Smooth muscle cell (in vitro differentiated cells): Measurements from ENCODE around the gene ZNF213. TPM values are rescaled to one million over a fixed set of nuclear protein-coding genes. Genes with fewer than 3 reads are reported as not detected.

Source experiments
- DNase-seq: peaks from one replicate; lab custom pipeline; 2025; ENCODE audit not compliant: unreplicated experiment; lab: John Stamatoyannopoulos, UW
- H2AFZ ChIP-seq: fragments of 200-600 bp; sonication (generic); 2 replicates; pipeline ENCODE4 v1.6.0; 2016; ENCODE audit warnings: antibody characterized with exemption, low read depth, mild to moderate bottlenecking
- H3F3A ChIP-seq: fragments of 200-600 bp; sonication (generic); 2 replicates; pipeline ENCODE4 v1.6.0; 2017; ENCODE audit warnings: antibody characterized with exemption, low read depth
- H3K27ac ChIP-seq: fragments of 200-600 bp; sonication (generic); 2 replicates; pipeline ENCODE4 v1.5.1; 2016; ENCODE audit warnings: low read depth, mild to moderate bottlenecking
- H3K27me3 ChIP-seq: fragments of 200-600 bp; sonication (generic); 2 replicates; pipeline ENCODE4 v1.6.1; 2016; ENCODE audit warnings: low read depth, mild to moderate bottlenecking
- H3K36me3 ChIP-seq: fragments of 200-600 bp; sonication (generic); 2 replicates; pipeline ENCODE4 v1.5.1; 2016; ENCODE audit warnings: low read depth
- H3K4me1 ChIP-seq: fragments of 200-600 bp; sonication (generic); 2 replicates; pipeline ENCODE4 v1.5.1; 2016; ENCODE audit warnings: low read depth
- H3K4me2 ChIP-seq: fragments of 200-600 bp; sonication (generic); 2 replicates; pipeline ENCODE4 v1.6.0; 2016; ENCODE audit warnings: mild to moderate bottlenecking
- H3K4me3 ChIP-seq: fragments of 200-600 bp; sonication (generic); 2 replicates; pipeline ENCODE4 v1.5.1; 2016; ENCODE audit warnings: mild to moderate bottlenecking
- H3K79me2 ChIP-seq: fragments of 200-600 bp; sonication (generic); 2 replicates; pipeline ENCODE4 v1.6.0; 2016; ENCODE audit warnings: low read depth, mild to moderate bottlenecking
- H3K9ac ChIP-seq: fragments of 200-600 bp; sonication (generic); 2 replicates; pipeline ENCODE4 v1.6.0; 2016; ENCODE audit warnings: low read depth
- H3K9me3 ChIP-seq: fragments of 200-600 bp; sonication (generic); replicated peaks from 2 replicates; pipeline ENCODE4 v1.5.1; 2016; ENCODE audit warnings: low read depth
- H4K20me1 ChIP-seq: fragments of 200-600 bp; sonication (generic); 2 replicates; pipeline ENCODE4 v1.6.0; 2016; ENCODE audit warnings: low read depth
- WGBS: methylation state at CpG from one replicate; pipeline ENCODE4 v1.1.7; 2016; ENCODE audit warnings: low lambda C conversion rate; 5-methylcytosine and 5-hydroxymethylcytosine counted together
- polyA plus RNA-seq: library from polyadenylated mRNA; unstranded; fragments of >200 nt; fragmentation: Nextera tagmentation; extraction: Ambion mirVana; gene quantifications from 2 replicates; pipeline ENCODE4 v1.2.1, GENCODE V29; 2016
- total RNA-seq: library from RNA; depleted of rRNA; stranded (reverse); fragments of >200 nt; gene quantifications from 2 replicates; pipeline ENCODE4 v1.2.3, GENCODE V29; 2014
- TF ChIP-seq, protein P1 (sequence below): fragments of 200-600 bp; sonication (generic); IDR thresholded peaks from 2 replicates; pipeline ENCODE4 v1.5.1; 2017; ENCODE audit warnings: borderline replicate concordance, mild to moderate bottlenecking, antibody characterized with exemption; ENCODE audit not compliant: insufficient read depth, poor library complexity, severe bottlenecking

Gene ZNF213
- total and polyA plus RNA-seq, 2 experiments from 2014 or later, result 9.2 to 9.6 TPM

DNA sequence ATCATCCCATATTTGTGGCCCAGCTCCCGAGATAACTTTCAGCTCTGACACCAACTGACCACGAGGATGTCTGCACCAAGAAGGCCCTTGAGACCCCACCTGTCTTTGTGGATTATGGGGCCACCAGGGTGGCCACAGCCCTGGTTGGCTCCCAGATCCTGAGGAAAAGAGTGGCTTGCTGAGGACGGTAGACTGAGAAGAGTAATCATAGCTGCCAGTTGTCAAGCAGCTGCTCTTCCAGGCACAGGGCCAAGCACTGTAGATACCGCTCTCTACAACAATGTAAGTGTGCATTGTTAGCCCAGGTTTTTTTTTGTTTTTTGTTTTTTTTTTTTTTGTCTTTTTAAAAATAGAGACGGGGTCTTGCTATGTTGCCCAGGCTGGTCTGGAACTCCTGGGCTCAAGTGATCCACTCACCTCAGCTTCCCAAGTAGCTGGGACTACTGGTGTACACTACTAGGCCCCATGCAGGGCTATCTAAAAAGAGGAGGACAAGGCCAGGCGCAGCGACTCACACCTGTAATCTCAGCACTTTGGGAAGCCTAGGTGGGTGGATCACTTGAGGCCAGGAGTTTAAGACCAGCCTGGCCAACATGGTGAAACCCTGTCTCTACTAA lies 12.9 kb upstream of the ZNF213 start:
- Histone ChIP-seq H3K9me3 (no peaks in the 10 kb centered on the region), H3K4me2 (no peak overlapping the region), H3K4me1 (peaks cover 4% of the 10 kb centered on the region), H3K27me3 (no peaks in the 10 kb centered on the region), H2AFZ (no peak overlapping the region), H3F3A (peaks cover 8% of the 10 kb centered on the region), H3K79me2 (no peaks in the 10 kb centered on the region), H3K27ac (no peak overlapping the region), H4K20me1 (no peaks in the 10 kb centered on the region), H3K4me3 (no peak overlapping the region), H3K9ac (no peak overlapping the region), H3K36me3 (no peaks in the 10 kb centered on the region)
- TF ChIP-seq, protein P1, sequence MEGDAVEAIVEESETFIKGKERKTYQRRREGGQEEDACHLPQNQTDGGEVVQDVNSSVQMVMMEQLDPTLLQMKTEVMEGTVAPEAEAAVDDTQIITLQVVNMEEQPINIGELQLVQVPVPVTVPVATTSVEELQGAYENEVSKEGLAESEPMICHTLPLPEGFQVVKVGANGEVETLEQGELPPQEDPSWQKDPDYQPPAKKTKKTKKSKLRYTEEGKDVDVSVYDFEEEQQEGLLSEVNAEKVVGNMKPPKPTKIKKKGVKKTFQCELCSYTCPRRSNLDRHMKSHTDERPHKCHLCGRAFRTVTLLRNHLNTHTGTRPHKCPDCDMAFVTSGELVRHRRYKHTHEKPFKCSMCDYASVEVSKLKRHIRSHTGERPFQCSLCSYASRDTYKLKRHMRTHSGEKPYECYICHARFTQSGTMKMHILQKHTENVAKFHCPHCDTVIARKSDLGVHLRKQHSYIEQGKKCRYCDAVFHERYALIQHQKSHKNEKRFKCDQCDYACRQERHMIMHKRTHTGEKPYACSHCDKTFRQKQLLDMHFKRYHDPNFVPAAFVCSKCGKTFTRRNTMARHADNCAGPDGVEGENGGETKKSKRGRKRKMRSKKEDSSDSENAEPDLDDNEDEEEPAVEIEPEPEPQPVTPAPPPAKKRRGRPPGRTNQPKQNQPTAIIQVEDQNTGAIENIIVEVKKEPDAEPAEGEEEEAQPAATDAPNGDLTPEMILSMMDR, result no peak
- no peak for DNase-seq
- WGBS, result 96% methylated on average over 7 of the region's 7 CpGs

DNA sequence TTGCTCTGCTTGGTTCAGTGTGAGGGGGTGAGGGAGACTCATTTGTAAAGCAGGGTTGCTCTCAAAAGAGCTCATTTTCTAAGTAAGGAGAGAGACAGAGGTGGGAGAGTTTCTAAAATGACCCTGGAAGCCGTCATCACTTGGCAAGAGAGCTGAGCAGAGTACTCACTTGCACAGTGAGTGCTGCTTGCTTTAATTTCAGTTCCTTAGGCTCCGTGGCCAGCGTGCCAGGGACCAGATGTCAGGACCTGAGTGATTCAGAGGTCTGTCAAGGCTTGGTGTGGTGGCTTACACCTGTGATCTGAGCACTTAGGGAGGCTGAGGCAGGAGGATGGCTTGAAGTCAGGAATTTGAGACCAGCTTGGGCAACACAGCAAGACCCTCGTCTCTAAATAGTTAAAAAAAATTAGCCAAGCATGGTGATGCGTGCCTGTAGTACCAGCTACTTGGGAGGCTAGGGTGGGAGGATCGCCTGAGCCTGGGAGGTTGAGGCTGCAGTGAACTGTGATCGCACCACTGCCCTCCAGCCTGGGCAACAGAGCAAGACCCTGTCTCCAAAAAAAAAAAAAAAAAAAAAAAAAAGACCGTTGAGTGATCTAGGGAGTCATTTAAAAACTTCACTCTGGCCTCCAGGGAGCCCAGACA lies 11.8 kb upstream of the ZNF213 start:
- Histone ChIP-seq H3K79me2 (no peaks in the 10 kb centered on the region), H3K36me3 (no peaks in the 10 kb centered on the region), H3K9me3 (no peaks in the 10 kb centered on the region), H2AFZ (no peak overlapping the region), H3K4me3 (no peak overlapping the region), H3K4me1 (peaks cover 4% of the 10 kb centered on the region), H3K27me3 (no peaks in the 10 kb centered on the region), H3K27ac (no peak overlapping the region), H3K9ac (no peak overlapping the region), H4K20me1 (no peaks in the 10 kb centered on the region), H3F3A (peaks cover 8% of the 10 kb centered on the region), H3K4me2 (no peak overlapping the region)
- no peak for DNase-seq
- WGBS, result 90% methylated on average over 8 of the region's 8 CpGs
- TF ChIP-seq, protein P1, result no peak

DNA sequence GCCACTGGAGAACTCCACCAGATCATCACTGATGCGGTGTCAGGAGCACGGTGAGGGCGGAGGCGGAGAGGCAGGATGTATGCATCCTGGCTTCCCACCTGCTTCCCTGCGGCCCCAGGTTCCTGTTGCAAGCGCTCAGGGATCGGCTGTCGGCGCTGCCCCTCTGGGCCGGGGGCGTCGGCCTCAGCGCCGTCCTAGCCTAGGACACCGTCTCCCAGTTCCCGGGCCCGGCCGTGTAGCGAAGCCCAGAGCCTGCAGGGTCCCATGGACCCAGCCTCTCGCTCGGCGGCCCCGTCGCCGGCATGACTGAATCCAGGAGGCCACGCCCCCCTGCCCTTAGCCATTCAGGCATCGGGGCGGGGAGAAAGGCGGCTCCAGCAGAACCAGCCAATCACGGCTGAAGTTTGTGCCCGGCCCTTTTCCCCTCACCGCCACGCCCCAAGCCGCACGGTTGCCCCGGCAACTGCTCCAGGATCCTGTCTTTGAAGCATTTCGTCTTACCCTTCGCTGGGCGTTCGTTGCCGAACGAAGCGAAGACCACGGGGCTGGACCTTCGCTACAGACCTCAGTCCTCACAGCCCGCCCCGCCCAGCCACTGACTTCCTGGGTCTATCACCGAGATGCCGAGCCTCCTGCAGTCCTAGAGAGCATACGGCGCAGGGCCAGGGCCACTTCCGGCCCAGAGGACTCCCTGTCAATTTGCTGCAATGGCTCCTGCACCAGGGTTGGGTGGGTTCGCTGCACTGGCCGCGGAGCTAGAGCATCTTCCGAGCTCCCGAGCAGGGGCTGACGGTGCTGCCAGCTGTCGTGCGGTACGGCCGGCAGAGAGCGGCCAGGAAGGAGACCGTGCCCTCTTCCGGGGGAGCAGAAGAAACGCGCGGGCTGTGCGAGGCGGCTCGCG lies 10.6 kb upstream of the ZNF213 start:
- H3K9ac ChIP-seq, result peak overlapping the region; percentile 28
- H3K4me3 ChIP-seq, result peak overlapping the region; percentile 67
- TF ChIP-seq, protein P1, result peak; percentile 21
- peak overlapping the region; percentile 64 for H3K27ac ChIP-seq
- H3K9me3 ChIP-seq, result no peaks in the 10 kb centered on the region
- H3K27me3 ChIP-seq, result no peaks in the 10 kb centered on the region
- no peaks in the 10 kb centered on the region for H3K36me3 ChIP-seq
- H3K4me2 ChIP-seq, result peak overlapping the region; percentile 86
- peaks cover 7% of the 10 kb centered on the region for H3K4me1 ChIP-seq
- H4K20me1 ChIP-seq, result peaks cover 3% of the 10 kb centered on the region
- peak; percentile 88 for DNase-seq
- WGBS, result 2% methylated on average over 72 of the region's 72 CpGs
- H2AFZ ChIP-seq, result no peak overlapping the region
- H3F3A ChIP-seq, result peaks cover 12% of the 10 kb centered on the region
- H3K79me2 ChIP-seq, result no peaks in the 10 kb centered on the region
